HepG2 (cell line): ENCODE measurements around the gene BABAM2. TPM values are rescaled to one million over a fixed set of nuclear protein-coding genes. Genes with fewer than 3 reads are reported as not detected.

Experiments used
- ATAC-seq: fragments of 200-7000 bp; cut with Tn5 transposase; 3 replicates; pipeline ENCODE4 v1.9.1; 2020; ENCODE audit warnings: mild to moderate bottlenecking, moderate library complexity
- BruUV-seq: library from RNA; stranded (reverse); fragments of 400-500 nt; replicated peaks from 2 replicates; lab custom pipeline; 2021; lab: Mats Ljungman, UMichigan
- CTCF ChIA-PET: fragments of 300-600 bp; formaldehyde crosslinking; extraction: SDS; loops from one replicate; lab custom pipeline; 2021; ENCODE audit warnings: low total read pairs, inconsistent platforms, low intra/inter-chr PET ratio; lab: Yijun Ruan, JAX
- POLR2A ChIA-PET: fragments of 350-600 bp; sonication (Branson Sonifier 250); formaldehyde crosslinking; loops from one replicate; lab custom pipeline; 2020; ENCODE audit warnings: antibody characterized with exemption, inconsistent platforms; lab: Yijun Ruan, JAX
- DNase-seq: peaks from one replicate; pipeline ENCODE4 v3.0.0-alpha.2; 2015; ENCODE audit warnings: low spot score
- FAIRE-seq: peaks from 3 replicates; lab custom pipeline; 2011; peaks lifted over from hg19 to GRCh38; lab: Jason Lieb, UNC
- H2AFZ ChIP-seq: one replicate; pipeline ENCODE4 v1.6.1; 2011; ENCODE audit warnings: low read length, inconsistent platforms
- H3K27ac ChIP-seq: fragments of 300-600 bp; 3 replicates; pipeline ENCODE4 v1.8.0; 2011; ENCODE audit warnings: mixed run types, mild to moderate bottlenecking, mixed read lengths, low read length, inconsistent platforms; ENCODE audit not compliant: insufficient read depth; ENCODE audit errors: extremely low read length
- H3K27me3 ChIP-seq, 2 experiments: fragments of 200-600 bp in 1 of 2; 2 replicates in 1 of 2; 3 replicates in 1 of 2; pipeline versions ENCODE4 v1.6.0 to v1.8.0; 2011; ENCODE audit warnings: low read length in 2 of 2, mild to moderate bottlenecking in 2 of 2, moderate library complexity in 2 of 2, inconsistent platforms in 1 of 2; ENCODE audit not compliant: insufficient read depth in 2 of 2, control insufficient read depth in 1 of 2
- H3K36me3 ChIP-seq, 2 experiments: fragments of 200-600 bp in 1 of 2; replicated peaks in 1 of 2; 2 replicates in 1 of 2; 3 replicates in 1 of 2; pipeline versions ENCODE4 v1.5.1 to v1.8.0; 2011; ENCODE audit warnings: low read length in 2 of 2, inconsistent platforms in 1 of 2; ENCODE audit not compliant: insufficient read depth in 2 of 2, control insufficient read depth in 1 of 2
- H3K4me1 ChIP-seq: 2 replicates; pipeline ENCODE4 v1.5.1; 2012; ENCODE audit warnings: low read length, inconsistent platforms; ENCODE audit not compliant: insufficient read depth
- H3K4me2 ChIP-seq: 2 replicates; pipeline ENCODE4 v1.6.0; 2011; ENCODE audit warnings: low read depth, low read length, inconsistent platforms
- H3K4me3 ChIP-seq, 3 experiments: fragments of 200-600 bp in 1 of 3; sonication (generic), shearing (Covaris generic) in 1 of 3; replicated peaks in 1 of 3; 2 replicates each; pipeline ENCODE4 v1.5.1; 2011 to 2016; ENCODE audit warnings: low read length in 3 of 3, inconsistent platforms in 2 of 3, low read depth in 2 of 3, mild to moderate bottlenecking in 2 of 3, control low read depth in 1 of 3, mixed read lengths in 1 of 3; ENCODE audit not compliant: insufficient read depth in 1 of 3
- H3K79me2 ChIP-seq: one replicate; pipeline ENCODE4 v1.6.1; 2011; ENCODE audit warnings: low read length, inconsistent platforms; ENCODE audit not compliant: insufficient read depth
- H3K9ac ChIP-seq: 2 replicates; pipeline ENCODE4 v1.6.0; 2011; ENCODE audit warnings: mild to moderate bottlenecking, low read depth, low read length, inconsistent platforms; ENCODE audit not compliant: insufficient read depth
- H3K9me3 ChIP-seq: 2 replicates; pipeline ENCODE4 v1.5.1; 2012; ENCODE audit warnings: mild to moderate bottlenecking, low read length
- H4K20me1 ChIP-seq: 2 replicates; pipeline ENCODE4 v1.6.0; 2011; ENCODE audit warnings: inconsistent platforms, mild to moderate bottlenecking, low read length, moderate library complexity; ENCODE audit not compliant: insufficient read depth
- GABPB1 ChIP-seq: IDR thresholded peaks from 2 replicates; pipeline ENCODE4 v1.6.1; 2016; ENCODE audit warnings: mild to moderate bottlenecking, missing genetic modification reagents, moderate library complexity, missing compliant biosample characterization
- GATAD2A ChIP-seq: IDR thresholded peaks from 2 replicates; pipeline ENCODE4 v1.6.1; 2016
- KAT8 ChIP-seq: IDR thresholded peaks from 2 replicates; pipeline ENCODE4 v1.6.1; 2016; ENCODE audit warnings: missing genetic modification reagents, missing compliant biosample characterization
- PAF1 ChIP-seq: IDR thresholded peaks from 2 replicates; pipeline ENCODE4 v1.6.1; 2016; ENCODE audit warnings: missing genetic modification reagents, missing compliant biosample characterization
- RFX3 ChIP-seq: IDR thresholded peaks from 2 replicates; pipeline ENCODE4 v1.6.1; 2016; ENCODE audit warnings: missing biosample characterization, missing genetic modification reagents
- SIN3A ChIP-seq: IDR thresholded peaks from 2 replicates; pipeline ENCODE4 v1.6.1; 2011; ENCODE audit warnings: low read depth, mild to moderate bottlenecking, control low read depth, low read length, borderline replicate concordance
- WGBS: methylation state at CpG from one replicate; pipeline ENCODE4 v1.1.6; 2017; ENCODE audit warnings: low lambda C conversion rate; 5-methylcytosine and 5-hydroxymethylcytosine counted together
- in situ Hi-C: cut with HindIII; loops from 2 replicates; pipeline ENCODE4 v1.10.0; 2017; ENCODE audit warnings: low pct_unique_long_range_greater_than_20kb; ENCODE audit not compliant: extremely low pct_ligation_motif_present
- intact Hi-C: fragments of 100-400 bp; cut with micrococcal nuclease; formaldehyde crosslinking; loops from one replicate; pipeline ENCODE4 v1.10.0; 2022; ENCODE audit not compliant: unreplicated experiment
- polyA plus RNA-seq, 8 experiments: library from polyadenylated mRNA; depleted of rRNA in 3 of 8; stranded (reverse) in 7 of 8; unstranded in 1 of 8; fragments of >200 nt; fragmentation: Illumina TruSeq in 4 of 8; extraction: Trizol in 4 of 8; gene quantifications; 2 replicates each; pipeline versions ENCODE4 v1.2.1 to v1.2.3, GENCODE V29; 2011 to 2016; ENCODE audit warnings: low read depth in 4 of 8, missing spikeins in 1 of 8, mixed read lengths in 1 of 8; ENCODE audit not compliant: insufficient read depth in 1 of 8
- total RNA-seq, 5 experiments: library from RNA; depleted of rRNA; stranded (reverse); fragments of >200 nt; fragmentation: Illumina TruSeq; extraction: Trizol; gene quantifications; 2 replicates each; pipeline ENCODE4 v1.2.3, GENCODE V29; 2016; ENCODE audit warnings: low read depth in 1 of 5
- TF ChIP-seq, protein P1 (sequence below): sonication (generic); formaldehyde crosslinking; IDR thresholded peaks from 2 replicates; pipeline ENCODE4 v1.4.0; 2020; ENCODE audit warnings: mild to moderate bottlenecking, missing genetic modification reagents, borderline replicate concordance
- TF ChIP-seq, protein P2 (sequence below): sonication (generic); formaldehyde crosslinking; IDR thresholded peaks from 2 replicates; pipeline ENCODE4 v1.8.0; 2022; ENCODE audit warnings: mild to moderate bottlenecking, missing genetic modification reagents, moderate library complexity
- TF ChIP-seq, protein P3 (sequence below): sonication (generic); formaldehyde crosslinking; IDR thresholded peaks from 2 replicates; pipeline ENCODE4 v1.4.0; 2020; ENCODE audit warnings: missing genetic modification reagents; ENCODE audit errors: not compliant biosample characterization

Gene BABAM2
- total and polyA plus RNA-seq, 2 of the 13 experiments (the other 11 are each of a cell fraction or from before 2014, with no cell fraction given): 24.9 to 28.0 TPM

DNA sequence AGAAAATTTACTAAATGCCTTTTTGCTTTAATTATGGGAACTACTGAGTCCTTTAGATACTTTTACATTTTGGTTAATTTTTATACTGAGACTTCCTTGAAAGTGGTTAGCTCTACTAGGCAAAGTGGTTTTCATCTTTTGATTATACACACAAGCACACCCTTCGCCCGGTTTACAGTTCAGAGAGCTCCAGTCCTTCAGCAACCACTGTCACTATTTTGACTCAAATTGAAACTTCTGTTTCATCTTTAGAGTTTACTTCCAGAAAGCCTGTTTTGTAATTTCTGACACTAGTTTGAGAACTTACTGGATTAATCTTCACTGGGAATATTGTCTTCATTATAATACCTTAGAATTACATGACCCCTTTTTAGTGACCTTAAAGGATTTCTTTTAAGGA lies 361.8 kb downstream of the BABAM2 start:
- in situ Hi-C loops (no loop called here), intact Hi-C loops (no loop called here)
- Histone ChIP-seq H4K20me1 (no peaks in the 10 kb centered on the region), H3K79me2 (no peaks in the 10 kb centered on the region), H3K9ac (no peak overlapping the region), H3K27ac (no peak overlapping the region), H3K36me3 (no peaks in the 10 kb centered on the region), H3K4me3 (no peak overlapping the region), H3K4me1 (no peaks in the 10 kb centered on the region), H3K27me3 (no peaks in the 10 kb centered on the region), H3K4me2 (no peak overlapping the region), H2AFZ (no peak overlapping the region), H3K9me3 (no peaks in the 10 kb centered on the region)
- no peak for FAIRE-seq
- TF ChIP-seq GATAD2A (CRISPR knock-in tag) (no peak), RFX3 (CRISPR knock-in tag) (no peak), SIN3A (no peak), KAT8 (CRISPR knock-in tag) (no peak), GABPB1 (CRISPR knock-in tag) (no peak), PAF1 (no peak)
- TF ChIP-seq, protein P1, sequence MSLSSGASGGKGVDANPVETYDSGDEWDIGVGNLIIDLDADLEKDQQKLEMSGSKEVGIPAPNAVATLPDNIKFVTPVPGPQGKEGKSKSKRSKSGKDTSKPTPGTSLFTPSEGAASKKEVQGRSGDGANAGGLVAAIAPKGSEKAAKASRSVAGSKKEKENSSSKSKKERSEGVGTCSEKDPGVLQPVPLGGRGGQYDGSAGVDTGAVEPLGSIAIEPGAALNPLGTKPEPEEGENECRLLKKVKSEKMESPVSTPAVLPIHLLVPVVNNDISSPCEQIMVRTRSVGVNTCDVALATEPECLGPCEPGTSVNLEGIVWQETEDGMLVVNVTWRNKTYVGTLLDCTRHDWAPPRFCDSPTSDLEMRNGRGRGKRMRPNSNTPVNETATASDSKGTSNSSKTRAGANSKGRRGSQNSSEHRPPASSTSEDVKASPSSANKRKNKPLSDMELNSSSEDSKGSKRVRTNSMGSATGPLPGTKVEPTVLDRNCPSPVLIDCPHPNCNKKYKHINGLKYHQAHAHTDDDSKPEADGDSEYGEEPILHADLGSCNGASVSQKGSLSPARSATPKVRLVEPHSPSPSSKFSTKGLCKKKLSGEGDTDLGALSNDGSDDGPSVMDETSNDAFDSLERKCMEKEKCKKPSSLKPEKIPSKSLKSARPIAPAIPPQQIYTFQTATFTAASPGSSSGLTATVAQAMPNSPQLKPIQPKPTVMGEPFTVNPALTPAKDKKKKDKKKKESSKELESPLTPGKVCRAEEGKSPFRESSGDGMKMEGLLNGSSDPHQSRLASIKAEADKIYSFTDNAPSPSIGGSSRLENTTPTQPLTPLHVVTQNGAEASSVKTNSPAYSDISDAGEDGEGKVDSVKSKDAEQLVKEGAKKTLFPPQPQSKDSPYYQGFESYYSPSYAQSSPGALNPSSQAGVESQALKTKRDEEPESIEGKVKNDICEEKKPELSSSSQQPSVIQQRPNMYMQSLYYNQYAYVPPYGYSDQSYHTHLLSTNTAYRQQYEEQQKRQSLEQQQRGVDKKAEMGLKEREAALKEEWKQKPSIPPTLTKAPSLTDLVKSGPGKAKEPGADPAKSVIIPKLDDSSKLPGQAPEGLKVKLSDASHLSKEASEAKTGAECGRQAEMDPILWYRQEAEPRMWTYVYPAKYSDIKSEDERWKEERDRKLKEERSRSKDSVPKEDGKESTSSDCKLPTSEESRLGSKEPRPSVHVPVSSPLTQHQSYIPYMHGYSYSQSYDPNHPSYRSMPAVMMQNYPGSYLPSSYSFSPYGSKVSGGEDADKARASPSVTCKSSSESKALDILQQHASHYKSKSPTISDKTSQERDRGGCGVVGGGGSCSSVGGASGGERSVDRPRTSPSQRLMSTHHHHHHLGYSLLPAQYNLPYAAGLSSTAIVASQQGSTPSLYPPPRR (CRISPR knock-in tag): no peak
- TF ChIP-seq, protein P2, sequence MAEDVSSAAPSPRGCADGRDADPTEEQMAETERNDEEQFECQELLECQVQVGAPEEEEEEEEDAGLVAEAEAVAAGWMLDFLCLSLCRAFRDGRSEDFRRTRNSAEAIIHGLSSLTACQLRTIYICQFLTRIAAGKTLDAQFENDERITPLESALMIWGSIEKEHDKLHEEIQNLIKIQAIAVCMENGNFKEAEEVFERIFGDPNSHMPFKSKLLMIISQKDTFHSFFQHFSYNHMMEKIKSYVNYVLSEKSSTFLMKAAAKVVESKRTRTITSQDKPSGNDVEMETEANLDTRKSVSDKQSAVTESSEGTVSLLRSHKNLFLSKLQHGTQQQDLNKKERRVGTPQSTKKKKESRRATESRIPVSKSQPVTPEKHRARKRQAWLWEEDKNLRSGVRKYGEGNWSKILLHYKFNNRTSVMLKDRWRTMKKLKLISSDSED (CRISPR knock-in tag): no peak
- TF ChIP-seq, protein P3, sequence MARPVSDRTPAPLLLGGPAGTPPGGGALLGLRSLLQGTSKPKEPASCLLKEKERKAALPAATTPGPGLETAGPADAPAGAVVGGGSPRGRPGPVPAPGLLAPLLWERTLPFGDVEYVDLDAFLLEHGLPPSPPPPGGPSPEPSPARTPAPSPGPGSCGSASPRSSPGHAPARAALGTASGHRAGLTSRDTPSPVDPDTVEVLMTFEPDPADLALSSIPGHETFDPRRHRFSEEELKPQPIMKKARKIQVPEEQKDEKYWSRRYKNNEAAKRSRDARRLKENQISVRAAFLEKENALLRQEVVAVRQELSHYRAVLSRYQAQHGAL (CRISPR knock-in tag): no peak
- no peak for ATAC-seq
- no peak for DNase-seq
- POLR2A ChIA-PET: no interaction called here
- BruUV-seq: no TSS peak
- WGBS: 94% methylated on average over 2 of the region's 2 CpGs
- CTCF ChIA-PET: no interaction called here
